HG03565 (cell line): ENCODE measurements around the gene ILF3.
A peak's percentile ranks its signal among the peaks of the same experiment; 100 is the strongest.

ENCODE experiments used
- ATAC-seq: cut with Tn5 transposase; IDR thresholded peaks from one replicate; pipeline ENCODE4 v1.9.1; 2021; ENCODE audit warnings: mild to moderate bottlenecking, moderate library complexity; ENCODE audit not compliant: unreplicated experiment

Gene ILF3

DNA sequence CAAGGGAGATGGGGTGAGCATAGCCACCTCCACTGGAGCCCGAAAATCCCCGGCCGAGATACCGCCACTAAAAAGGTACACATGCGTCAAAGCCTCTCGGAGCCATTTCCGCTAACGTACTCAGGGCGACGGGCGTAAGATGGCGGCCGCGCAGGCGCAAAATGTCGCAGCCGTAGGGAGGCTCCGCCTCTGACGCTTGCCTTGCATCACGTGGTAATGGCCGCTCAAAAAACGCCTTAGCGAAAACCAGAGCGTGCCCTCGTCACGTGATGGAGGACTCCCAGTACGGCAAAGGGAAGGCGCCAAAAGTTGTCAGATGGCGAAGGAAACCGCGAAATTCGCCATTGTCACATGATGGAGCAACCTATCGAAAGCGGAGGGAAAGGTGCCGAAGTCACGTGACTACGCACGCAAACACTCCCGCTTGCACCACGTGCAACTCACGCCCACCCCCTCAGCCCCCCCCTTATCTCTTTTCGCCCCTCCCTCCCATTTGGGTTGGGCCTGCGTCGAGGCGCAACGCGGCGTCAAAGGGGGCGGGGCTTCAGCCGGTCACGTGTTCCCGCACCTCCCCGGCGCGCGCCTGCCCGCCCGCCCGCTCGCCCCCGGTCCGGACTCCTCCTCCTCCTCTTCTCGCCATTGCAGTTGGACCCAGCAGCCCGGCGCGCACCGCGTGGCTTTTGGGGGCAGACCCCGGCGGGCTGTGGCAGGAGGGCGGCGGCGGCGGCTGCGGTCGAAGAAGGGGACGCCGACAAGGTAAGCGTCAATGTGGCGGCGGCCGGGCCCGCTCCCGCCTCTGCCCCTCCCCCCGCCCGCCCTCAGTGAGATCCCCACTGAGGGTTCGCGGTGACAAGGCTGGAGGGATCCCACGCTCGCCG lies at the start of gene ILF3:
TSS of gene ILF3 (plus strand) at position 615 of the 878 bp plus-strand sequence. CDS start 16,260 bp downstream, outside the sequence.
- peak; percentile 71 for ATAC-seq

DNA sequence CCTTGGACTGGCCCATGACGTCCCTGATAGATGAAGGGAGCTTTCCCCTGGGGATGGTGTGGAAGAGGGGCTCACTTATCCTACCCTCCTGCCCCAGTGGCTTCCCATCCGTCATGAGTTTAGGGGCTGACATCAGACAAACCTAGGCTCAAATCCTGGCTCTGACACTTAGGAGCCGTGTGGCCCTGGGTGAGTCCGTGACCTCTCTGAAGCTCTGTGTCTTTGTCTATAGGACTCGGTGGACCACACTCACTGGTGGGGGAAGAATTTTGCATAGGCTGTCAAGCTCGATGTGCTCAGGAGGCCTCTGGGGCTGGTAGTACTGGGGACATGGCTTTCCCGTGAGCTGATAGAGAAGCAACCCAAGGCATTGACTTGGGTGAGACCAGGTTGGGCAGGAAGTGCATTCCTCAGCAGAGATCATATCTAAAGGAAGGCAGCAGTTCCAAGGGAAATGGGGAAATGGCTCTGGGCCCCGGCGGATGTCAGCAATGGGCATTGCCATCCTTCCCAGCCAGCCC lies 49.6 kb upstream of the ILF3 start:
- ATAC-seq: no peak

GRCh38 chr19:10611907-10612306 lies 42.2 kb upstream of the ILF3 start:
- ATAC-seq: no peak

- no peak for ATAC-seq
Observed at GRCh38 chr19:10612499-10613119, 41.5 kb upstream of the ILF3 start.

- no peak for ATAC-seq
Observed at GRCh38 chr19:10615429-10616023, 38.6 kb upstream of the ILF3 start.

- ATAC-seq: no peak
Observed at GRCh38 chr19:10617409-10618121, 36.6 kb upstream of the ILF3 start.

GRCh38 chr19:10618846-10619245 lies 35.3 kb upstream of the ILF3 start:
- no peak for ATAC-seq

DNA sequence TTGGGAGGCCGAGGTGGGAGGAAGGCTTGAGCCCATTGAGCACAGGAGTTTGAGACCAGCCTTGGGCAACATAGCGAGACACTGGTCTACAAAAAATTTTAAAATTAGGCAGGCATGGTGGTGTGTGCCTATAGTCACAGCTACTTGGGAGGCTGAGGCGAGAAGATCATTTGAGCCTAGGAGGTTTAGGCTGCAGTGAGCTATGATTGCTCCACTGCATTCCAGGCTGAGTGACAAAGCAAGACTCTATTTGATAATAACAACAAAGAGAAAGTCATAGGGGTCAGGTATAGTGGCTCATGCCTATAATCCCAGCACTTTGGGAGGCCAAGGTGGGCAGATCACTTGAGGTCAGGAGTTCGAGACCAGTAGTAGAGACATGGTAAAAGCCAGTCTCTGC lies 33.4 kb upstream of the ILF3 start:
- ATAC-seq: no peak

- no peak for ATAC-seq
Observed at GRCh38 chr19:10621966-10622365, 32.2 kb upstream of the ILF3 start.

- ATAC-seq: no peak
Observed at GRCh38 chr19:10624585-10624984, 29.6 kb upstream of the ILF3 start.

GRCh38 chr19:10625003-10625761 lies 29.0 kb upstream of the ILF3 start, which contains the start of gene SLC44A2:
TSS of gene SLC44A2 (plus strand) at chr19:10625553. CDS start at chr19:10625634, 81 bp downstream.
- no peak for ATAC-seq

- ATAC-seq: no peak
Observed at GRCh38 chr19:10625762-10626138, 28.4 kb upstream of the ILF3 start.

- ATAC-seq: no peak
Observed at GRCh38 chr19:10631874-10632273, 22.3 kb upstream of the ILF3 start.

DNA sequence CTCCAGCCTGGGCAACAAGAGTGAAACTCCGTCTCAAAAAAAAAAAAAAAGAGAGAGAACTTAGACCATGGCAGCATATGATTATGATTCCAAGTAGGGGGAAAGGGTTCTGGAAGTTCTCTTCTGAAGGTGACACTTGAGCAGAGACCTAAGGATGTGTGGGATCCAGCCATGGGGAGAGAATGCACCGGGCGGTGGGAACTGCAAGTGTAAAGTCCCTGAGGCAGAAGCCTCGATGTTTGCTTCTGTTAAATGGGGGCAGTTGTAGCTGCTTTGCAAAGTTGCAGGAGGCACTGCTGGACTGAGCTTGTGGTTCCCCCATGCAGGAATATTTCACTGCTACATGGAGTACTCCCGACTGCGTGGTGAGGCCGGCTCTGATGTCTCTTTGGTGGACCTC lies 19.7 kb upstream of the ILF3 start:
- ATAC-seq: no peak

DNA sequence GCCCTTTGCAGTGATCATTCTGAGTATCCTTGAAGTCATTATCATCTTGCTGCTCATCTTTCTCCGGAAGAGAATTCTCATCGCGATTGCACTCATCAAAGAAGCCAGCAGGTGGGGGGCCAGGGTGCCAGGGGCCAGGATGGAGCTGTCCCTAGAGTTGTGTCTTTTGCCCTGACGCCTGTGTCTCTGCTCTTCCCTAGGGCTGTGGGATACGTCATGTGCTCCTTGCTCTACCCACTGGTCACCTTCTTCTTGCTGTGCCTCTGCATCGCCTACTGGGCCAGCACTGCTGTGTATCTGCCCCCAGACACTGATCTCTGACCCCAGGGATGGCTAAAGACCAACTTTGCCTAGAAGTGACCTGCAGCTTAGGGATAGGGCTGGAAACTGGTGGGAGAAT lies 19.2 kb upstream of the ILF3 start:
- no peak for ATAC-seq

DNA sequence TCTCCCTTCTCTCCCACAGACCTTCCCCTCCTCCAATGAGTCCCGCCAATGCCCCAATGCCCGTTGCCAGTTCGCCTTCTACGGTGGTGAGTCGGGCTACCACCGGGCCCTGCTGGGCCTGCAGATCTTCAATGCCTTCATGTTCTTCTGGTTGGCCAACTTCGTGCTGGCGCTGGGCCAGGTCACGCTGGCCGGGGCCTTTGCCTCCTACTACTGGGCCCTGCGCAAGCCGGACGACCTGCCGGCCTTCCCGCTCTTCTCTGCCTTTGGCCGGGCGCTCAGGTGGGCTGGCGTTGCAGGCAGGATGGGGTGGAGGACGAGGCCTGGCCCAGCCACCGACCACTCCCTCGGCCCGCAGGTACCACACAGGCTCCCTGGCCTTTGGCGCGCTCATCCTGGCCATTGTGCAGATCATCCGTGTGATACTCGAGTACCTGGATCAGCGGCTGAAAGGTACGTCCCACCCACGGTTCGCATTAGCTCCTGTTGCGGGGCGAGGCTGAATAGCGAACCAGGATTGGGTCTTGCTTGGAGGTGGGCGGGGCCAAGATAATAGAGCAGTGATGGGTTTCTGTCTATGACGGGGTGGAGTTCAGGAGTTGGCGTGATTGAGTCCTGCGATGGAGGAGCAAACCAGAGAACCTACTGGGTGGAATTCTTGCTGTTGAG lies 17.7 kb upstream of the ILF3 start:
- no peak for ATAC-seq

GRCh38 chr19:10637894-10638293 lies 16.3 kb upstream of the ILF3 start:
- ATAC-seq: no peak

DNA sequence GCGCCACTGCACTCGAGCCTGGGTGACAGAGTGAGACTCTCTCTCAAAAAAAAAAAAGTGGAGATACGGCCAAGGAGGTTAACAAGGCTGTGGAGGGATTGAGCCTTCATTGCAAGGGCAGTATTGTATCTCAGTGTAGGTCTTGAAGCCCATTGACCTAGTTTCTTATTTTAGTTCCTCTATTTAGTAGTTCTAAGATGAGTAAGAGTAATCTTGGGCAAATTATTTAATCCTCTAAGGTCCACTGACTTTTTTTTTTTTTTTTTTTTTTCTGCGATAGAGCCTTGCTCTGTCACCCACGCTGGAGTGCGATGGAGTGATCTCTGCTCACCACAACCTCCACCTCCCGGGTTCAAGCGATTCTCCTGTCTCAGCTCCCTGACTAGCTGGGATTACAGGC lies 14.3 kb upstream of the ILF3 start:
- peak; percentile 72 for ATAC-seq

DNA sequence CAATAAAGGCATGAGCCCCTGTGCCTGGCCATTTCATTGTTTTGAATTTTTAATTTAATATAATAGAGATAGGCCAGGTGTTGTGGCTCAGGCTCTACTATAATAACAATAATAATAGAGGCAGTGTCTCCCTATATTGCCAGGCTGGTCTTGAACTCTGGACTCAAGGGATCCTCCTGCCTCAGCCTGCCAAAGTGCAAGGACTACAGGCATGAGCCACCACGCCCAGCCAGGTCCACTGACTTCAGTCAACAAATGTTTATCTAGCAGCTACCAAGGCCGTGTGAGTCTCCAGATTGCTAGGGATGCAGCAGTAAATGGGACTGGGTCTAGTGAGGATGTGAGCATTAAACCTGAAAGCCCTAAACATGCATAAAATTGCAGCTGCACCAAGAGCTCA lies 13.8 kb upstream of the ILF3 start:
- no peak for ATAC-seq

GRCh38 chr19:10641248-10641647 lies 12.9 kb upstream of the ILF3 start:
- no peak for ATAC-seq
